GM19035 (cell line): ENCODE measurements around the gene CDYL2.

Experiments
- ATAC-seq: cut with Tn5 transposase; IDR thresholded peaks from one replicate; pipeline ENCODE4 v1.9.1; 2021; ENCODE audit not compliant: unreplicated experiment

CDYL2 gene

GRCh38 chr16:80639636-80640035, 164.8 kb downstream of the CDYL2 start:
- ATAC-seq = no peak

- ATAC-seq = no peak
Observed at GRCh38 chr16:80637621-80638020, 166.8 kb downstream of the CDYL2 start.

GRCh38 chr16:80631581-80631980, 172.8 kb downstream of the CDYL2 start:
- ATAC-seq = no peak

- no peak for ATAC-seq
Observed at GRCh38 chr16:80628254-80628653, 176.1 kb downstream of the CDYL2 start.

DNA sequence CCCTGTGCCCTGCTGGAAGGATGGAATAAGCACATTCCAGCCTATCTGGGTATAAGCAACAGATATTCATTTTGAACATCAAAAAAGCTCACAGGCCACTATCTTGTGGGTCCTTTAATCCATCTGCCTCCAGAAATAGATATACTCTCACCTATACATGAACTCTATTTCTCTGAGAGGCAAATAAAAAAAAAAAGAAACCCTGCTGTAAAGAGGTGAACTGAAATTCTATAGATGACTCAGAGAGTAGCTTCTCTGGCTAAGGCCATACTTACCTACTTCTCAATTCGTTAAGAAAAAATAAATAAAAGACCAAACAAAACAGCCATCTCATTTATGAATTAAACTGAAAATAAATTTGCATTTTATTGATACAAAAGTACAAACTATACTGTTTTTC, 177.3 kb downstream of the CDYL2 start:
- ATAC-seq = peak; percentile 94

GRCh38 chr16:80623376-80623775, 181.0 kb downstream of the CDYL2 start:
- ATAC-seq = no peak

DNA sequence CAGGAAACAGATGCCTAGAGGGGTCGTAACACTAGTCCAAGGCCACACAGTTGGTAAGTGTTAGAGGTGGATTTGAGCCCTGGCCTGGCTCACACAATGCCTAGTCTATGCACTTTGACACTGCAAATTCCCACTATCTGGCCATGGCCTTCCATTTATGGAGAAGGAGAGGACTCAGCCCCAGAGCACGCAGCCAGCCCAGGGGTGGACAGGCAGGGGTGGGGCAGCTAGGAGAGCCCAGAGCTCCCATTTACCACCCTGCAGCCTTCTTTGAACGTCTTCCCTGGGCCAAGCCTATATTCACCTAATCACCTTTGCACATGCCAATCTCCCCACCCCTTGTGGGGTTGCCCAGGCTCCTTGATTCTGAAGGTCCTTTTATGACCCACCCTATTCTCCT, 182.4 kb downstream of the CDYL2 start:
- no peak for ATAC-seq

GRCh38 chr16:80620736-80621605, 183.4 kb downstream of the CDYL2 start:
- ATAC-seq = no peak

GRCh38 chr16:80619824-80620223, 184.6 kb downstream of the CDYL2 start:
- ATAC-seq = no peak

- ATAC-seq = no peak
Observed at GRCh38 chr16:80618862-80619648, 185.3 kb downstream of the CDYL2 start.

GRCh38 chr16:80616362-80616761, 188.0 kb downstream of the CDYL2 start:
- ATAC-seq = no peak

DNA sequence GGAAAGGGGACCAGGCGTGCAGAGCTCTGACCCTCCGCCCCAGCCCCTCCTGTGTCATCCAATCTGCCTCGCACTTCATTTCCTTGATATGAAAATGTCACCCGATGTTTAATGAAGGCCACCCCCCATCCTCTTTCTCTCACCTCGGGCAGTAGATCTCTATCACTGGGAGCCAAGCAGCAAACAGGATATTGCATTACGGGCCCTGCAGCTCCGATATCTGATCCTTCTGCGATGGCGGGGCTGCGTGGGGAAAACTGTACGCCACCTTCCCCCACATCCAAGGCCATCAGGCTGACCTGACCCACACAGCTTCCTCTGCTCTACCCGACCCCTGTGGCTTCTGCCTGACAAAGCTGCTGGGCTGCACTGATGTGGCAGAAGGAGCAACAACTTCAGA, 188.7 kb downstream of the CDYL2 start:
- no peak for ATAC-seq

GRCh38 chr16:80614908-80615671, 189.3 kb downstream of the CDYL2 start:
- no peak for ATAC-seq

DNA sequence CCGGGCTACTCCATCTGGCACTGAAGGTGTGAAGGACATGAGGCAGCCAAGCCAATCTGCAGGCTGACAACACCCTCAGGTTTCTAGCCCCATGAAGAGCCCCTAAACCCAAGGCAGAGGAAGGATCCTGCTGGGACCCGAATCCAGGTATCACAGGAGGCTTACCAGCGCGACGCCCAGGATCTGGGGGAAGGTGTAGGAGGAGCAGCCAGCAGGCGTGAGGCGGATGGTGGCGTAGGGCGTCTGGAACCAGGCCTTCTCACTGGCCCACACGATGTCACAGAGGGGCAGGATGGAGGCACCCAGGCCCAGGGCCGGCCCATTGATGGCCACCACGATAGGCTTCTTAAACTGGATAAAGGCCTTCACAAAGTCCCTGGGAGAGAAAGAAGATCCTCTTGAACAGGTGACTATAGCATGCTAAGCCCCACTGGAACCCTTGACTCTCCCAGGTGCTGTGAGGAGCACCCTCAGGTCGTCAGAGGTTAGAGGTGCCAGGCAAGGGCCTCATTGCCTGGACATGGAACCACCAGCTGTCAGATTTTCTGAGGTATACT, 191.9 kb downstream of the CDYL2 start:
- no peak for ATAC-seq

GRCh38 chr16:80611930-80612327, 192.5 kb downstream of the CDYL2 start:
- ATAC-seq = no peak

DNA sequence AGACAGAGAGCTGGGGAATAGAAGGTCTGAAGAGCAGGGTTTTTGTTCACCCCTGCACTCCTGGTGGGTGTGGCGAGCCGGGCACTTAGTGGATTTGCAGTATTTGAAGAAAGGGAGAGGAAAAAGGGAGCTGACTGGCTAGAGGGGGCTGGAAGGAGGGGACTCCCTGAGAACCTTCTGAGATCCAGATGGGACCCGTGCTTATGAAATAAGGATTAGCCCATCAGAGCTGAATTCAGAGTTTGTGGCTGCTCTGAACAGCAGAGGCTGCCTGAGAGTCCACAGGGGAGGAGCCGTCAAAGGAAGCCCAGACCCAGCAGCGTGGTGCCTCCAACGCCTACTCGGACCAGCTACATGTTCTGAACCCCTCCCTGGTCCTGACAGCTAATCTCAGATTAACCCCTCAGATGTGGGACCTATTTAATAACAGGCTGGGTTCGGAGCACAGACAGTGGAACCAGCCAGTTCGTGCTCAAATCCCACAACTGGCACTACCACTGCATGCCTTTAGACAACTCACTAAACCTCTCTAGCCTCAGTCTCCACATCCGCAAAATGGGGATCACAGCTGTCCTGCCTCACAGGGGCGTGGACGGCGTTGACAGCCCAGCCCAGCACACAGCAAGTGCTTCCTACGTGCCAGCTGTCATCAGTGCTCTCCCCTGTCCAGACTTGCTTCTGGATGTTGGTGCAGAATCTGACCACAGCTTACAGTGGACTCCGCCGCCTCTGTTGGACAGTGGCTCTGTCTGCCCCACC, 193.0 kb downstream of the CDYL2 start:
- ATAC-seq = no peak

- no peak for ATAC-seq
Observed at GRCh38 chr16:80610481-80611156, 193.8 kb downstream of the CDYL2 start.

GRCh38 chr16:80608946-80609345, 195.5 kb downstream of the CDYL2 start:
- ATAC-seq = no peak

GRCh38 chr16:80607204-80607603, 197.2 kb downstream of the CDYL2 start:
- no peak for ATAC-seq

DNA sequence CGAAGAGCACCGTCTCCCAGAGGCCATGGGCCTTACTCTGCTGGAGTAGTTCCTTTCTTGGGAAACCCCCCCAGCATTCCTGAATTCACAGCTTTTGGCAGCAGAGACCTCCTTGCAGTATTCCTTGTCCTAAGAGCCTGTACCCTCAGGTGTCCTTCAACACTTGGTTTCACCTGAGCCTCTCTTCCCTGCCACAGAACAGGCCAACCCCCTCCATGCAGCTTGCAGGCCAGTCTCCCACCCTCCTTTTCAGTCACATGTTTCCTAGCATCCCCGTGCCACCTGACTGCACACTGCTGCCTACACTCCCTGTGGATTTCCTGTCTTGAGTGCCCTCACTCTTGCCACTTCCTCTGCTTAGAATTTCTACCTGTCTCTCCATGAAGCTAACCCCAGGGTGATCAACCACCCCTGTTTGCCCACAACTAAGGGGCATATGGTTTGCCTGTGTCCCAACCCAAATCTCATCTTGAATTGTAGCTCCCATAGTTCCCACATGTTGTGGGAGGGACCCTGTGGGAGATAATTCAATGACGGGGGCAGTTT, 198.1 kb downstream of the CDYL2 start:
- ATAC-seq = no peak
